Measurements from ENCODE around the gene HSH2D. TPM values are rescaled to one million over a fixed set of nuclear protein-coding genes. Genes with fewer than 3 reads are reported as not detected.

The HSH2D gene
- polyA plus RNA-seq, 1 of the 3 experiments (the other 2 are of a cell fraction) = not detected

DNA sequence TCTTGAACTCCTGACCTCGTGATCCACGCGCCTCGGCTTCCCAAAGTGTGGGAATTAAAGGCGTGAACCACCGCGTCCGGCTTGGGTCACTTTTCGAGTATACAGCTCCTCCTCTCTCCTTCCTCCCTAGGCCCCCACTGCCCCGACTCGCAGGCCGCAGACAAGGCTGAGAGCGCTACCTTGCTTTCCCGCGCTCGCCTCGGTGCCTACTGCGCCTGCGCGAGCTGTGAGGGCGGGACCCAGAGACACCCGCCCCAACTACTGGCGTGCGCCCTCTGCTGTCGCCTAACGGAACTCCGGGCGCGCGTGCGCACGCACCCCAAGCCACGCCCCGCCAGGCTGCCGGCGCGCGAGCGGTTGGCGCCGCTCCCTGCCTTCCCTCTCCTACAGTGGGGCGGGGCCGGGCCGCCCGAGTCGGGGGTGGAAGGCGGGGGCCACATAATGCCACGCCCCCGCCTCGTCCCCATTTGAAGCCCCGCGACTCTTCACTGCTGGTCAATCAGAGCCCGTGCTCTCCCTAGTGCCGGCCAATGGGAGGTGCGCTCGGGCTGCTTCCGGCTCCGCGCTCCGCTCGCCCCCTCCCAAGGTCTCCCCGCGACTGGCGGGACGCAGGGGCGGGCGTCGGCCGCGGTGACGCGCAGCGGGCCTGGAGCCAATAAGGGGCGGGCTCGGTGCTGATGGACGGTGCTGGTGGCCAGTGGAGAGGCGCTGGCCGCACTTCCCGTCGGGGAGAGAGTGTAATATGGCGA lies 32.2 kb upstream of the HSH2D start, which contains the start of gene RAB8A (continued):
- TF ChIP-seq, protein P1, sequence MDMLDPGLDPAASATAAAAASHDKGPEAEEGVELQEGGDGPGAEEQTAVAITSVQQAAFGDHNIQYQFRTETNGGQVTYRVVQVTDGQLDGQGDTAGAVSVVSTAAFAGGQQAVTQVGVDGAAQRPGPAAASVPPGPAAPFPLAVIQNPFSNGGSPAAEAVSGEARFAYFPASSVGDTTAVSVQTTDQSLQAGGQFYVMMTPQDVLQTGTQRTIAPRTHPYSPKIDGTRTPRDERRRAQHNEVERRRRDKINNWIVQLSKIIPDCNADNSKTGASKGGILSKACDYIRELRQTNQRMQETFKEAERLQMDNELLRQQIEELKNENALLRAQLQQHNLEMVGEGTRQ (IDR thresholded peaks at IDR 0.05; ENCODE audit: borderline replicate concordance, low read depth, low read length) = no peak
- no peak; the same call in 1 of the 2 replicates for TF ChIP-seq SIN3A (IDR thresholded peaks at IDR 0.05; ENCODE audit: borderline replicate concordance, low read depth, low read length)
- TF ChIP-seq ELF1 (IDR thresholded peaks at IDR 0.05) = peak; percentile 80
- TF ChIP-seq, protein P2, sequence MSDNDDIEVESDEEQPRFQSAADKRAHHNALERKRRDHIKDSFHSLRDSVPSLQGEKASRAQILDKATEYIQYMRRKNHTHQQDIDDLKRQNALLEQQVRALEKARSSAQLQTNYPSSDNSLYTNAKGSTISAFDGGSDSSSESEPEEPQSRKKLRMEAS (IDR thresholded peaks at IDR 0.05; ENCODE audit: low read depth) = peak; percentile 91
- peak; percentile 53; the same call in 1 of the 2 replicates for TF ChIP-seq FOXM1 (IDR thresholded peaks at IDR 0.05; ENCODE audit: low read depth)
- no peak for TF ChIP-seq RCOR1 (IDR thresholded peaks at IDR 0.05; ENCODE audit: low read length)

DNA sequence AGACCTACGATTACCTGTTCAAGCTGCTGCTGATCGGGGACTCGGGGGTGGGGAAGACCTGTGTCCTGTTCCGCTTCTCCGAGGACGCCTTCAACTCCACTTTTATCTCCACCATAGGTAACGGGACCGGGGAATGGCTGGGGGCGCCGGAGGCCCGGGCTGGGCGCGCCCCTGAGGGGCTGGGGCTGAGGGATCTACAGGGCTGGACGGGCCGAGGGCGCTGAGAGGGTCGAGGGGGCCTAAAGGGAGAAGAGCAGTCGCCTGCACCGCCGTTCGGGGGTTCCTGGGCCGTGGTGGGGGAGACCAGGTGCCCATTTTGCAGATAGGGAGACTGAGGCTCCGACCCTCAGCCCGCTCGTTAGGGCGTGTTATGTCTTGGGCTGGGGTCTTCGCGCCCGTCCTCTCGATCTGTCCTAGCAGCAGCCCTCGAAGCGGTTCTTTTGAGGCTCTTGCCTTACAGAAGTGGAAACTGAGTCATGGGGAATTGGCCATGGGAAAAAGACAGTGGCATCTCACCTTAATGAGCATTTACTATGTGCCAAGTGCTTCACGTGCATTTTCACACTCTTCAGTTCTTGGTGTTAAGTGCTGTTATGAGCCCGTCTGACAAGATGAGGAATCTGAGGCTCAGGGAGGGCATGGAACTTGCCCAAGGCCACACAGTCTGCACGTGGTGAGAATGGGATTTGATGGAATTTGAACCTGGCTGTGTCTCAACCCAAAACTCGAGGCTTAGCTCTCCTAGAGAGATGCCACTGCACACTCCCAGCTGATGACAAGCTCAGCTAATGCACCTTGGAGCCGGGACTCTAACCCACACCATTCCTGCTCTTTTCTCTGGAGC lies 31.4 kb upstream of the HSH2D start:
- peak overlapping the region; percentile 95 for H3K9ac ChIP-seq
- H2AFZ ChIP-seq (ENCODE audit: low read depth) = peak overlapping the region; percentile 99
- H3K4me1 ChIP-seq (ENCODE audit: control insufficient read depth in 1 of 2, insufficient read depth in 2 of 2, low read depth in 1 of 2, low read length in 1 of 2) = peaks cover 9 to 10% of the 10 kb centered on the region in 2 experiments
- peak overlapping the region; percentile 98 for H3K4me2 ChIP-seq
- peak overlapping the region; percentile 82 to 100 for H3K4me3 ChIP-seq (ENCODE audit: low read depth in 2 of 2, low read length in 1 of 2)
- H3K36me3 ChIP-seq (replicated peaks in 1 of 2; ENCODE audit: control insufficient read depth in 1 of 2, insufficient read depth in 2 of 2, low read length in 1 of 2) = peaks cover 2 to 6% of the 10 kb centered on the region in 2 experiments
- 4% methylated on average over 29 of the region's 37 CpGs for WGBS (ENCODE audit: low lambda C conversion rate)
- peaks cover 4% of the 10 kb centered on the region; the same call in 1 of the 2 replicates for H4K20me1 ChIP-seq (ENCODE audit: insufficient read depth)
- TF ChIP-seq MEF2A (IDR thresholded peaks at IDR 0.05; ENCODE audit: borderline replicate concordance, low read depth) (no peak), POLR2AphosphoS5 (IDR thresholded peaks at IDR 0.05; ENCODE audit: low read depth, low read length) (peak; percentile 73; the same call in 1 of the 2 replicates), YY1 (IDR thresholded peaks at IDR 0.05; ENCODE audit: low read depth) (peak; percentile 87; the same call in 1 of the 2 replicates)
- ChIA-PET CTCF (interaction anchor here (0.6 to 4.7 kb wide), 10 partner anchors 23 to 88 kb away, joined by 3 to 29 read pairs (median 6); partner anchors contain the start of gene TPM4), POLR2A (no interaction called here)
- peaks cover 3% of the 10 kb centered on the region for H3F3A ChIP-seq (replicated peaks; ENCODE audit: insufficient read depth)
- no peaks in the 10 kb centered on the region for H3K27me3 ChIP-seq (ENCODE audit: insufficient read depth)
- H3K9me2 ChIP-seq = no peaks in the 10 kb centered on the region
- H3K9me3 ChIP-seq = no peaks in the 10 kb centered on the region
- H3K27ac ChIP-seq (ENCODE audit: low read depth in 2 of 2, low read length in 1 of 2) = peak overlapping the region; percentile 66 to 74; a peak in 3 of 4 replicates
- DNase-seq = no peak
- H3K79me2 ChIP-seq (ENCODE audit: insufficient read depth) = peaks cover 53% of the 10 kb centered on the region

DNA sequence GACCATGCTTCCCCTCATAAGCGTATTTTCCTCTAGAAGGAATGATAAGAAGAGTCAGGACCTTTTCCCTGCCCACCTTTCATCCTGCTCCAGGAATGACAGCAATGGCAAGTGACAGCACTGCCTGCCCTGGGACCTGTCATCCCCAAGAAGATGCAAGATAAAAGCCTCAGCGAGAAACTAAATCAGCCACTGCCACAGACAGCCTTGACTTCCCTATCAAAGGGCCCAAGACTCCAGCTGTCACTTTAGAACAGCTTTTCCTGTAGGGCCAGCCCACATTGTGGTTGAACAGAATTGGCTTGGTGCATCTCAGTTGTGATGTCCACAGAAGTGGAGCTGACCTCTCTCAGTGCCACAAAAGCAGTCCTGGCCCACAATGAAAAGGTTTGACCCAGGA lies 30.7 kb upstream of the HSH2D start:
- Histone ChIP-seq H3K27ac (ENCODE audit: low read depth in 2 of 2, low read length in 1 of 2) (no peak overlapping the region), H3K27me3 (ENCODE audit: insufficient read depth) (no peaks in the 10 kb centered on the region), H3K4me1 (ENCODE audit: control insufficient read depth in 1 of 2, insufficient read depth in 2 of 2, low read depth in 1 of 2, low read length in 1 of 2) (peaks cover 9 to 10% of the 10 kb centered on the region in 2 experiments), H3K36me3 (replicated peaks in 1 of 2; ENCODE audit: control insufficient read depth in 1 of 2, insufficient read depth in 2 of 2, low read length in 1 of 2) (peaks cover 2 to 6% of the 10 kb centered on the region in 2 experiments), H4K20me1 (ENCODE audit: insufficient read depth) (peaks cover 10% of the 10 kb centered on the region; the same call in 1 of the 2 replicates), H2AFZ (ENCODE audit: low read depth) (no peak overlapping the region), H3K4me3 (ENCODE audit: low read depth in 2 of 2, low read length in 1 of 2) (peak overlapping the region; percentile 82 to 100), H3K9me3 (no peaks in the 10 kb centered on the region), H3F3A (replicated peaks; ENCODE audit: insufficient read depth) (no peaks in the 10 kb centered on the region), H3K79me2 (ENCODE audit: insufficient read depth) (peaks cover 57% of the 10 kb centered on the region), H3K9ac (peak overlapping the region; percentile 95; the same call in 1 of the 2 replicates), H3K9me2 (no peaks in the 10 kb centered on the region), H3K4me2 (peak overlapping the region; percentile 98)
- CTCF ChIA-PET = interaction anchor here (1.1 to 4.7 kb wide), 3 partner anchors 48 to 86 kb away, joined by 3 to 22 read pairs (median 7); no protein-coding TSS in a partner anchor
- TF ChIP-seq RCOR1 (IDR thresholded peaks at IDR 0.05; ENCODE audit: low read length) = no peak
- 31% methylated on average over 2 of the region's 2 CpGs for WGBS (ENCODE audit: low lambda C conversion rate)
- POLR2A ChIA-PET = no interaction called here
- DNase-seq = no peak

Measured in SK-N-SH (cell line).